Fibroblast of lung (primary cell): ENCODE data around the gene MYRF. TPM values are rescaled to one million over a fixed set of nuclear protein-coding genes. Genes with fewer than 3 reads are reported as not detected.

Source experiments
- DNase-seq, 2 donors: peaks; one replicate each; pipeline versions ENCODE4 v3.0.0 to v3.0.0-alpha.2; 2010; ENCODE audit warnings: low read depth in 2 of 2
- H2AFZ ChIP-seq: 2 replicates; pipeline ENCODE4 v1.5.1; 2012; ENCODE audit warnings: low read length, control low read depth, inconsistent platforms
- H3K27ac ChIP-seq: 2 replicates; pipeline ENCODE4 v1.5.1; 2011; ENCODE audit warnings: low read length, control low read depth; ENCODE audit not compliant: insufficient read depth
- H3K27me3 ChIP-seq: 2 replicates; pipeline ENCODE4 v1.5.1; 2011; ENCODE audit warnings: mild to moderate bottlenecking, low read length; ENCODE audit not compliant: control insufficient read depth, insufficient read depth
- H3K36me3 ChIP-seq: 2 replicates; pipeline ENCODE4 v1.5.1; 2011; ENCODE audit warnings: low read length; ENCODE audit not compliant: control insufficient read depth, insufficient read depth
- H3K4me1 ChIP-seq: 2 replicates; pipeline ENCODE4 v1.5.1; 2011; ENCODE audit warnings: low read length; ENCODE audit not compliant: control insufficient read depth, insufficient read depth; ENCODE audit errors: extremely low read depth
- H3K4me2 ChIP-seq: 2 replicates; pipeline ENCODE4 v1.5.1; 2011; ENCODE audit warnings: low read length, control low read depth; ENCODE audit not compliant: insufficient read depth; ENCODE audit errors: extremely low read depth
- H3K4me3 ChIP-seq, 4 experiments: fragments of 200-600 bp in 1 of 4; sonication (generic) in 1 of 4; replicated peaks in 1 of 4; 2 replicates each; pipeline ENCODE4 v1.5.1; 2011 to 2016; ENCODE audit warnings: low read length in 4 of 4, low read depth in 3 of 4, mild to moderate bottlenecking in 3 of 4, control low read depth in 2 of 4, inconsistent platforms in 1 of 4, mixed read lengths in 1 of 4; ENCODE audit not compliant: insufficient read depth in 1 of 4; ENCODE audit errors: control extremely low read depth in 1 of 4
- H3K79me2 ChIP-seq: 2 replicates; pipeline ENCODE4 v1.5.1; 2012; ENCODE audit warnings: mild to moderate bottlenecking, low read length, inconsistent platforms; ENCODE audit not compliant: control insufficient read depth, insufficient read depth
- H3K9ac ChIP-seq: 2 replicates; pipeline ENCODE4 v1.5.1; 2011; ENCODE audit warnings: mild to moderate bottlenecking, low read length, control low read depth; ENCODE audit not compliant: insufficient read depth
- H3K9me3 ChIP-seq: 2 replicates; pipeline ENCODE4 v1.5.1; 2012; ENCODE audit warnings: low read depth, low read length; ENCODE audit not compliant: control insufficient read depth, insufficient read depth
- H4K20me1 ChIP-seq: 2 replicates; pipeline ENCODE4 v1.5.1; 2011; ENCODE audit warnings: low read length; ENCODE audit not compliant: control insufficient read depth, insufficient read depth; ENCODE audit errors: extremely low read depth
- EZH2 ChIP-seq: IDR thresholded peaks from 2 replicates; pipeline ENCODE4 v1.5.1; 2012; ENCODE audit warnings: low read length, control low read depth, mild to moderate bottlenecking; ENCODE audit errors: missing control alignments
- polyA plus RNA-seq, 2 donors: library from polyadenylated mRNA; depleted of rRNA in 1 of 2; stranded (reverse) in 1 of 2; unstranded in 1 of 2; fragments of >200 nt; gene quantifications; 2 replicates each; pipeline ENCODE4 v1.2.1, GENCODE V29; 2011 to 2012; ENCODE audit warnings: missing spikeins in 1 of 2
- total RNA-seq: library from RNA; depleted of rRNA; stranded (reverse); fragments of >200 nt; gene quantifications from 2 replicates; pipeline ENCODE4 v1.2.1, GENCODE V29; 2014
- TF ChIP-seq, protein P1 (sequence below), 2 donors: IDR thresholded peaks in 1 of 2; conservative IDR thresholded peaks in 1 of 2; 1 replicate in 1 of 2; 2 replicates in 1 of 2; pipeline ENCODE4 v1.5.1; 2011 to 2012; ENCODE audit warnings: low read length in 2 of 2, control low read depth in 1 of 2, inconsistent platforms in 1 of 2, low read depth in 1 of 2, mild to moderate bottlenecking in 1 of 2

Gene MYRF
- total and polyA plus RNA-seq, 2 donors (not counting 1 experiment from before 2014, with no cell fraction given), result 0.10 to 0.17 TPM

DNA sequence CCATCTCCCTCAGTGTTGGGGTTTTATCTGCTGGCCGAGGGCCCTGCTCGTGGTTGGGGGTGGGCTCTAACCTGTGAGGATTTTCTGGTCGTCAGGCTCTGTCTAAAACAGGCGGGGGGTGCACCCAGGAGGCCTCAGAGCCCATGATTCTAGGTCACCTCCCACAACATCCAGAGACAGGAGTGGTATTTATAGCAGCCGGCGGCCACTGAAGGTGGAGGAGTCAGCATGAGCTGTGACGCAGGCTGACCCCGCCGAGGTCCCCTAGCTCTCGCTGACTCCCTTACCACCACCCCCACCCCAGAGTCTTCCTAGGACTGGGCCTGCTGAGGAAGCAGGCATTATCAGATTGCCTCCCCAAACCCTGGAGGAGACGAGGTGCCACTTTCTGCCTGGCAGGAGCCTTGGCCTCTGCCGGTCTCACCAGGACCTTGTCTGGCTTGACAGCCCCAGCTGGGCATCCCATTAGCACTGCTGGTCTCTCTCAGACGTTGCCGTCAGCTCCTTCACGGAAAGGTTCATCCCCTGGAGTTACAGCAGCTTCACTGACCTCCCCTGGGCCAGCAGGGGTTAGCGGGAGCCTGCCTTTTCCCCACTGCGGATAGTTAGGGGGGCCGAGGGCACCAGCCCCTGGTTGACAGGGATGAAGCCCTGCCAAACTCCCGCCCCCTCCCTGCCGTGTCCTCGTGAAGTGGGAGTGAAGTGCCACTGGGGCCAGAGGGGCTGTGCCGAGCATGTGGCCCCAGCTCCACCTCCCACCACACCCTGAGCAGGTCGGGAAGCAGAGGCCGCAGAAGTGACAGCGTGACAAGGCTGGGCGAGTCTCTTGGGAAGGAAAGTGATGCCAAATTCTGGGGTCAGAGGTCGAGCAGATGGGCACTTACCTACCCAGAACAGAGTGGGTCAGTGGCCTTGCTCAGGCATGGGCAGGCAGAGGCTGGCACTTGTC lies 45.7 kb upstream of the MYRF start:
- TF ChIP-seq EZH2, result no peak
- TF ChIP-seq, protein P1, sequence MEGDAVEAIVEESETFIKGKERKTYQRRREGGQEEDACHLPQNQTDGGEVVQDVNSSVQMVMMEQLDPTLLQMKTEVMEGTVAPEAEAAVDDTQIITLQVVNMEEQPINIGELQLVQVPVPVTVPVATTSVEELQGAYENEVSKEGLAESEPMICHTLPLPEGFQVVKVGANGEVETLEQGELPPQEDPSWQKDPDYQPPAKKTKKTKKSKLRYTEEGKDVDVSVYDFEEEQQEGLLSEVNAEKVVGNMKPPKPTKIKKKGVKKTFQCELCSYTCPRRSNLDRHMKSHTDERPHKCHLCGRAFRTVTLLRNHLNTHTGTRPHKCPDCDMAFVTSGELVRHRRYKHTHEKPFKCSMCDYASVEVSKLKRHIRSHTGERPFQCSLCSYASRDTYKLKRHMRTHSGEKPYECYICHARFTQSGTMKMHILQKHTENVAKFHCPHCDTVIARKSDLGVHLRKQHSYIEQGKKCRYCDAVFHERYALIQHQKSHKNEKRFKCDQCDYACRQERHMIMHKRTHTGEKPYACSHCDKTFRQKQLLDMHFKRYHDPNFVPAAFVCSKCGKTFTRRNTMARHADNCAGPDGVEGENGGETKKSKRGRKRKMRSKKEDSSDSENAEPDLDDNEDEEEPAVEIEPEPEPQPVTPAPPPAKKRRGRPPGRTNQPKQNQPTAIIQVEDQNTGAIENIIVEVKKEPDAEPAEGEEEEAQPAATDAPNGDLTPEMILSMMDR (conservative IDR thresholded peaks at IDR 0.05 in 1 of 2, IDR thresholded peaks at IDR 0.05 in 1 of 2; ENCODE audit: low read depth in 1 of 2, low read length in 2 of 2), result no peak
- no peaks in the 10 kb centered on the region for H3K4me1 ChIP-seq

DNA sequence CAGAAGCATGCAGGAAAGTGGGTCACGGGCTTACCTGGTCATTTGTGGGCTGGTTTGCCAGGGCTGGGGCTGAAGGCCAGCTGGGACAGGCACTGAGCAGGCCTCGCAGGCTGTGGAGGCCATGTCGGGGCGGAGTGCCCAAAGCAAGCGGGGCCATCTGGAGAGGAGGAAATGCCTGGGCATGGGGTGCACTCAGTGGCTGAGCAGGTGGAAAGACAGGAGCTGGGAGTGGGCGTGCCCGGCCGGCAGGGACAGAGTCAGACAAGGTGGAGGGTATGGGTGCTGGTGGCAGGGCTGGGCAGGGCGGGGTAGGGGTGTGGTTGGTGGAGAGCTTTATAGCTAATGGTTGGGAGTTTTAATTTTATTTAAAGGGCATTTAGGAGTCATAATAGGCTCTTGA lies 44.9 kb upstream of the MYRF start:
- H3K36me3 ChIP-seq, result no peaks in the 10 kb centered on the region
- no peak overlapping the region for H2AFZ ChIP-seq
- H3K9ac ChIP-seq, result no peak overlapping the region
- H3K4me3 ChIP-seq, result no peak overlapping the region
- DNase-seq, result no peak
- no peaks in the 10 kb centered on the region for H3K79me2 ChIP-seq
- no peaks in the 10 kb centered on the region for H3K9me3 ChIP-seq
- TF ChIP-seq, protein P1 (conservative IDR thresholded peaks at IDR 0.05 in 1 of 2, IDR thresholded peaks at IDR 0.05 in 1 of 2; ENCODE audit: low read depth in 1 of 2, low read length in 2 of 2), result no peak
- no peak for TF ChIP-seq EZH2
- H3K4me2 ChIP-seq, result no peak overlapping the region
- H3K27ac ChIP-seq, result no peak overlapping the region
- H3K4me1 ChIP-seq, result no peaks in the 10 kb centered on the region
- no peaks in the 10 kb centered on the region for H3K27me3 ChIP-seq
- no peaks in the 10 kb centered on the region for H4K20me1 ChIP-seq

More for the DNA sequence above, 45.7 kb upstream of the MYRF start:
- Histone ChIP-seq H3K9me3 (no peaks in the 10 kb centered on the region), H3K79me2 (no peaks in the 10 kb centered on the region), H3K27me3 (no peaks in the 10 kb centered on the region), H3K27ac (no peak overlapping the region), H3K4me2 (no peak overlapping the region), H3K9ac (no peak overlapping the region), H2AFZ (no peak overlapping the region), H3K36me3 (no peaks in the 10 kb centered on the region), H4K20me1 (no peaks in the 10 kb centered on the region), H3K4me3 (no peak overlapping the region)
- no peak for DNase-seq

DNA sequence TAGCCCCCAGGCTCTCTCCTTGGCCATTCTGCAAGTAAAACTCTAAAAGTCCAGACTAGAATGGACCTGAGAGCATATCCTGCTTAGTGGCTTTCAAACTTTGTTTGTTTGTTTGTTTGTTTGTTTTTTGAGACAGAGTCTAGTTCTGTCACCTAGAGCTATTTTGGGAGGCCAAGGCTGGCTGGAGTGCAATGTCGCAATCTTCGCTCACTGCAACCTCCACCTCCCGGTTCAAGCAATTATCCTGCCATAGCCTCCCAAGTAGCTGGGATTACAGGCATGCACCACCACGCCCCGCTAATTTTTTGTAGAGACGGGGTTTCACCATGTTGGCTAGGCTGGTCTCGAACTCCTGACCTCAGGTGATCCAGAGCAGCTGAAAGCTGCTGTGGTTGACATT lies 43.3 kb upstream of the MYRF start:
- no peaks in the 10 kb centered on the region for H3K9me3 ChIP-seq

More for the DNA sequence above, 43.3 kb upstream of the MYRF start:
- H3K4me2 ChIP-seq, result no peak overlapping the region
- H3K27ac ChIP-seq, result no peak overlapping the region
- H3K27me3 ChIP-seq, result no peaks in the 10 kb centered on the region
- DNase-seq, result no peak
- no peaks in the 10 kb centered on the region for H4K20me1 ChIP-seq
- H3K79me2 ChIP-seq, result no peaks in the 10 kb centered on the region
- TF ChIP-seq EZH2, result no peak
- TF ChIP-seq, protein P1 (conservative IDR thresholded peaks at IDR 0.05 in 1 of 2, IDR thresholded peaks at IDR 0.05 in 1 of 2; ENCODE audit: low read depth in 1 of 2, low read length in 2 of 2), result no peak
- H3K9ac ChIP-seq, result no peak overlapping the region
- no peaks in the 10 kb centered on the region for H3K4me1 ChIP-seq
- H2AFZ ChIP-seq, result no peak overlapping the region
- no peak overlapping the region for H3K4me3 ChIP-seq
- no peaks in the 10 kb centered on the region for H3K36me3 ChIP-seq
